HG03103 (cell line): ENCODE results near the gene MAN2B2.

Experiments
- ATAC-seq: cut with Tn5 transposase; IDR thresholded peaks from one replicate; pipeline ENCODE4 v1.9.1; 2021; ENCODE audit warnings: low read depth; ENCODE audit not compliant: unreplicated experiment

Gene MAN2B2

GRCh38 chr4:6542951-6543350 lies 32.0 kb upstream of the MAN2B2 start:
- no peak for ATAC-seq

GRCh38 chr4:6546091-6546490 lies 28.9 kb upstream of the MAN2B2 start:
- ATAC-seq, result no peak

- ATAC-seq, result no peak
These were observed 28.1 kb upstream of the MAN2B2 start for GRCh38 chr4:6546681-6547447.

- no peak for ATAC-seq
These were observed 26.6 kb upstream of the MAN2B2 start for GRCh38 chr4:6548201-6548881.

- ATAC-seq, result no peak
These were observed 26.1 kb upstream of the MAN2B2 start for GRCh38 chr4:6548882-6549230.

GRCh38 chr4:6549445-6549844 lies 25.5 kb upstream of the MAN2B2 start:
- ATAC-seq, result no peak

GRCh38 chr4:6549890-6550620 lies 24.9 kb upstream of the MAN2B2 start:
- no peak for ATAC-seq

GRCh38 chr4:6550821-6551220 lies 24.2 kb upstream of the MAN2B2 start:
- ATAC-seq, result no peak

GRCh38 chr4:6551660-6552059 lies 23.3 kb upstream of the MAN2B2 start:
- ATAC-seq, result no peak

GRCh38 chr4:6555519-6555918 lies 19.5 kb upstream of the MAN2B2 start:
- no peak for ATAC-seq

GRCh38 chr4:6556263-6556662 lies 18.7 kb upstream of the MAN2B2 start:
- ATAC-seq, result no peak

GRCh38 chr4:6557185-6557584 lies 17.8 kb upstream of the MAN2B2 start:
- no peak for ATAC-seq

GRCh38 chr4:6557856-6558255 lies 17.1 kb upstream of the MAN2B2 start:
- ATAC-seq, result no peak

- ATAC-seq, result no peak
These were observed 14.4 kb upstream of the MAN2B2 start for GRCh38 chr4:6560416-6561172.

GRCh38 chr4:6561173-6561516 lies 13.8 kb upstream of the MAN2B2 start:
- no peak for ATAC-seq

GRCh38 chr4:6561706-6562371 lies 13.2 kb upstream of the MAN2B2 start:
- ATAC-seq, result no peak

- no peak for ATAC-seq
These were observed 11.8 kb upstream of the MAN2B2 start for GRCh38 chr4:6562931-6563901.

- ATAC-seq, result no peak
These were observed 10.9 kb upstream of the MAN2B2 start for GRCh38 chr4:6563935-6564645.
